GM12873 (cell line): ENCODE results near the gene ALOX5.

Experiments used
- TF ChIP-seq, protein P1 (sequence below): IDR thresholded peaks from 2 replicates; pipeline ENCODE4 v1.5.1; 2012; ENCODE audit warnings: low read depth, mild to moderate bottlenecking, moderate library complexity, low read length, control low read depth; ENCODE audit not compliant: insufficient read depth; ENCODE audit errors: missing control alignments

Gene ALOX5

DNA sequence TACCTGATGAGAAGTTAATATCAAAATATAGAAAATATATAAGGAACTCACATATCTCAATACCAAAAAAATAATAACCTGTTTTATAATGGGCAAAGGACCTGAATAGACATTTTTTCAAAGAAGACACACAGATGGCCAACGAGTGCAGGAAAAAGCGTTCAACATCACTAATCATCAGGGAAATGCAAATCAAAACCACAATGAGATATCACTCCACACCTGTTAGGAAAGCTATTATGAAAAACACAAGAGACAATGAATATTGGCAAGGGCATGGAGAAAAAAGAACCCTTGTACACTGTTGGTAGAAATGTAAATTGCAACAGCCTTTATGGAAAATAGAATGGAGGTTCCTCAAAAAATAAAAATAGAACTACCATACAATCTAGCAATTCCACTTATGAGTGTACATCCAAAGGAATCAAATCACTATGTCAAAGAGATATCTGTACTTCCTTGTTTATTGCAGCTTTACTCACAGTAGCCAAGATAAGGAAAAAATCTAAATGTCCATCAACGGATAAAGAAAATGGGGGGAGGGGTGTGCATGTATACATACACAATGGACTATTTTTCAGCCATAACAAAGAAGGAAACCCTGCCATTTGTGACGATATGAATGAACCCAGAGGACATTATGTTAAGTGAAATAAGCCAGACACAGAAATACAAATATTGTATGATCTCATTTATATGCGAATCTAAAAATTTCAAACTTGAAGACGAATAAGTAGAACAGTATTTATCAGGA is 3.6 kb upstream of the ALOX5 start:
- TF ChIP-seq, protein P1, sequence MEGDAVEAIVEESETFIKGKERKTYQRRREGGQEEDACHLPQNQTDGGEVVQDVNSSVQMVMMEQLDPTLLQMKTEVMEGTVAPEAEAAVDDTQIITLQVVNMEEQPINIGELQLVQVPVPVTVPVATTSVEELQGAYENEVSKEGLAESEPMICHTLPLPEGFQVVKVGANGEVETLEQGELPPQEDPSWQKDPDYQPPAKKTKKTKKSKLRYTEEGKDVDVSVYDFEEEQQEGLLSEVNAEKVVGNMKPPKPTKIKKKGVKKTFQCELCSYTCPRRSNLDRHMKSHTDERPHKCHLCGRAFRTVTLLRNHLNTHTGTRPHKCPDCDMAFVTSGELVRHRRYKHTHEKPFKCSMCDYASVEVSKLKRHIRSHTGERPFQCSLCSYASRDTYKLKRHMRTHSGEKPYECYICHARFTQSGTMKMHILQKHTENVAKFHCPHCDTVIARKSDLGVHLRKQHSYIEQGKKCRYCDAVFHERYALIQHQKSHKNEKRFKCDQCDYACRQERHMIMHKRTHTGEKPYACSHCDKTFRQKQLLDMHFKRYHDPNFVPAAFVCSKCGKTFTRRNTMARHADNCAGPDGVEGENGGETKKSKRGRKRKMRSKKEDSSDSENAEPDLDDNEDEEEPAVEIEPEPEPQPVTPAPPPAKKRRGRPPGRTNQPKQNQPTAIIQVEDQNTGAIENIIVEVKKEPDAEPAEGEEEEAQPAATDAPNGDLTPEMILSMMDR, result no peak

DNA sequence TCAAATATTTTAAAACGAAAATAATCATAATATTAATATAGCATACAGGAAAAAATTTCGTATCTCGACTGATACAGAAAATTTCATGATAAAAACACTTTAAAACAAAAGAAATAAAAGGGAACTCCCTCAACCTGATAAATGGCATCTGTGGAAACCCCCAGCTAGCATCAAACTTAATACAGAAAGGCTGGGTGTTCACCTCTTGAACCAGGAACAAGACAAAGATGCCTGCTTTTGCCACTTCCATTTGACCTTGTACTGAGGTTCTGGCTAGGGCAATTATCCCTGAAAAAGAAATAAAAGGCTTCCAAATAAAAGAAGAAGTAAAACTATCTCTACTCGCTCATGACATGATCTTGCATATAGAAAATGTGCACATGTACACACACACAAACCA is 2.5 kb upstream of the ALOX5 start:
- TF ChIP-seq, protein P1, result no peak

GRCh38 chr10:45372251-45372951 is 1.6 kb upstream of the ALOX5 start:
- TF ChIP-seq, protein P1, result no peak

GRCh38 chr10:45373003-45373575 is 927 bp upstream of the ALOX5 start:
- TF ChIP-seq, protein P1, result no peak

- TF ChIP-seq, protein P1, result peak; percentile 5
These were observed 485 bp downstream of the ALOX5 start for GRCh38 chr10:45374350-45375052.

DNA sequence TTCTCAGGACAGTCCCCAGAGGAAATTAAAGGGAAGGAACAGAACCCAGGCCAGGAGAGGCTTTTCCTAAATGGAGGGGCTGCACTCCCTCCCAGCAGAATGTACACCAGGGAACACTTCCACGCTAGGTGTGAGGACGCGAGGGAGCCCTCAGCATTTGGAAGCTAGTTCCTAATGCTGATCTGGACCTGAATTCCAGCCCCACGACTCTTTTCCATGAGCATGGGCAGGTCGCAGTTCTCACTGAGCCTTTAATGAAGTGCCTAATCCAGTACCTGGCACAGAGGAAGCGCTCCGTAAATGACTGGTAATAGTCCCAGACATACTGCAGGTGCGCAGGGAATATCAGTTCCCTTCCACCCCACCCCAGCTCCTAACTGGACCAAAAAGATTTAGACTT is 1.1 kb downstream of the ALOX5 start:
- TF ChIP-seq, protein P1, result no peak
